Loucy (cell line): ENCODE results near the gene ZNF318.

Source experiments
- H2AFZ ChIP-seq: fragments of 200-600 bp; sonication (generic); 2 replicates; pipeline ENCODE4 v1.6.0; 2016; ENCODE audit warnings: antibody characterized with exemption, mild to moderate bottlenecking, low read length, moderate library complexity
- H3F3A ChIP-seq: fragments of 200-600 bp; 2 replicates; pipeline ENCODE4 v1.6.0; 2016; ENCODE audit warnings: antibody characterized with exemption, low read depth, mild to moderate bottlenecking
- H3K27me3 ChIP-seq: fragments of 200-600 bp; sonication (generic); 2 replicates; pipeline ENCODE4 v1.6.1; 2014; ENCODE audit warnings: low read length, mild to moderate bottlenecking; ENCODE audit not compliant: insufficient read depth, poor library complexity, severe bottlenecking
- H3K36me3 ChIP-seq: fragments of 200-600 bp; sonication (generic); 2 replicates; pipeline ENCODE4 v1.6.1; 2016; ENCODE audit warnings: low read length; ENCODE audit not compliant: insufficient read depth
- H3K4me1 ChIP-seq: fragments of 200-600 bp; sonication (generic); 2 replicates; pipeline ENCODE4 v1.5.1; 2014; ENCODE audit warnings: low read length, mild to moderate bottlenecking; ENCODE audit not compliant: insufficient read depth, poor library complexity, severe bottlenecking
- H3K4me2 ChIP-seq: fragments of 200-600 bp; sonication (generic); 2 replicates; pipeline ENCODE4 v1.6.0; 2014; ENCODE audit warnings: antibody characterized with exemption, low read length, low read depth, mild to moderate bottlenecking; ENCODE audit not compliant: poor library complexity, severe bottlenecking
- H3K4me3 ChIP-seq: fragments of 200-600 bp; sonication (generic); 2 replicates; pipeline ENCODE4 v1.5.1; 2014; ENCODE audit warnings: low read length, mild to moderate bottlenecking, mixed read lengths; ENCODE audit not compliant: poor library complexity, severe bottlenecking
- H3K79me2 ChIP-seq: fragments of 200-600 bp; sonication (generic); 2 replicates; pipeline ENCODE4 v1.6.1; 2014; ENCODE audit warnings: low read length; ENCODE audit not compliant: insufficient read depth
- H3K9ac ChIP-seq: fragments of 200-600 bp; sonication (generic); 2 replicates; pipeline ENCODE4 v1.6.0; 2014; ENCODE audit warnings: mild to moderate bottlenecking, low read depth, low read length, moderate library complexity; ENCODE audit not compliant: poor library complexity, severe bottlenecking
- H3K9me2 ChIP-seq: fragments of 200-600 bp; sonication (generic); replicated peaks from 2 replicates; pipeline ENCODE4 v1.6.1; 2016; ENCODE audit warnings: low read depth, low read length, mixed read lengths
- H3K9me3 ChIP-seq: fragments of 200-600 bp; sonication (generic); 2 replicates; pipeline ENCODE4 v1.6.1; 2014; ENCODE audit warnings: mild to moderate bottlenecking, antibody characterized with exemption, low read length, low read depth; ENCODE audit not compliant: insufficient read depth
- H4K20me1 ChIP-seq: fragments of 200-600 bp; sonication (generic); 2 replicates; pipeline ENCODE4 v1.6.0; 2014; ENCODE audit warnings: antibody characterized with exemption, low read length, mild to moderate bottlenecking; ENCODE audit not compliant: insufficient read depth, poor library complexity, severe bottlenecking
- EZH2phosphoT487 ChIP-seq: fragments of 200-600 bp; IDR thresholded peaks from 2 replicates; pipeline ENCODE4 v1.6.1; 2018; ENCODE audit warnings: antibody characterized with exemption, mild to moderate bottlenecking, moderate library complexity, borderline replicate concordance
- TF ChIP-seq, protein P1 (sequence below): fragments of 200-600 bp; sonication (generic); conservative IDR thresholded peaks from 2 replicates; pipeline ENCODE4 v1.5.1; 2014; ENCODE audit warnings: mild to moderate bottlenecking, antibody characterized with exemption, low read length

Gene ZNF318

DNA sequence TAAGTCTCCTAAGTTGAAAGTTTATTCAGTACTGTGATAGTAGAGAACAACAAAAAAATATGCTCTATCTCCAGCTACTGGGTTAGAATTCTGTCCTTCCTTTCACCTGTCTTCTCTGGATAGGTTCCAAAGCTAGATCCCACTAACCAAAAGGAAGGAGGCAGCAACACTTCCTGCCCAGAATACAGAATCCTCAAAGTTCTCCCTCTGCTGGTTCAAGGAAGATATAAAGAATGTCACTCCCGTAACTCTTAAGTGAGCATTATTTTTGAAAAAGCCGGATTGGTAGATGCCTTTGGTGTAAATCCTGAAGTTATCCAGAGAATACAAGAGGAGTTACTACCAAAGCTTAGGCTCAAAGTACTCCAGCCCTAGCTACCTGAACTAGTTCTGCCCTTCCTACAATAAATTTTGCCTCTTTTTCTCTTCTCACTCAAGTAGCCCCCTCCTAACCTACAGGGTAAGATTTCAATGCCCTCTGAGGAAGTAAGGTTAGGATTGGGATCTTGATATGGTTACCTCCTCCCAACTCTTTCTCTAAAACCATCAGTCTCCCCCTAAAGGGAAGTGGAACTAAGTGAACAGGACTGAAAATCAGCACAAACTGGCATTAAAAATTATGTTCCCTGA is 34.9 kb downstream of the ZNF318 start:
- no peaks in the 10 kb centered on the region for H3K79me2 ChIP-seq
- peaks cover 7% of the 10 kb centered on the region for H3K4me1 ChIP-seq
- no peaks in the 10 kb centered on the region for H3K9me3 ChIP-seq
- no peaks in the 10 kb centered on the region for H4K20me1 ChIP-seq
- H3F3A ChIP-seq = no peaks in the 10 kb centered on the region
- no peak overlapping the region for H3K4me2 ChIP-seq
- no peak overlapping the region for H2AFZ ChIP-seq
- H3K4me3 ChIP-seq = no peak overlapping the region
- H3K9me2 ChIP-seq = no peaks in the 10 kb centered on the region
- no peaks in the 10 kb centered on the region for H3K27me3 ChIP-seq
- peaks cover 25% of the 10 kb centered on the region; the same call in 1 of the 2 replicates for H3K36me3 ChIP-seq
- TF ChIP-seq, protein P1, sequence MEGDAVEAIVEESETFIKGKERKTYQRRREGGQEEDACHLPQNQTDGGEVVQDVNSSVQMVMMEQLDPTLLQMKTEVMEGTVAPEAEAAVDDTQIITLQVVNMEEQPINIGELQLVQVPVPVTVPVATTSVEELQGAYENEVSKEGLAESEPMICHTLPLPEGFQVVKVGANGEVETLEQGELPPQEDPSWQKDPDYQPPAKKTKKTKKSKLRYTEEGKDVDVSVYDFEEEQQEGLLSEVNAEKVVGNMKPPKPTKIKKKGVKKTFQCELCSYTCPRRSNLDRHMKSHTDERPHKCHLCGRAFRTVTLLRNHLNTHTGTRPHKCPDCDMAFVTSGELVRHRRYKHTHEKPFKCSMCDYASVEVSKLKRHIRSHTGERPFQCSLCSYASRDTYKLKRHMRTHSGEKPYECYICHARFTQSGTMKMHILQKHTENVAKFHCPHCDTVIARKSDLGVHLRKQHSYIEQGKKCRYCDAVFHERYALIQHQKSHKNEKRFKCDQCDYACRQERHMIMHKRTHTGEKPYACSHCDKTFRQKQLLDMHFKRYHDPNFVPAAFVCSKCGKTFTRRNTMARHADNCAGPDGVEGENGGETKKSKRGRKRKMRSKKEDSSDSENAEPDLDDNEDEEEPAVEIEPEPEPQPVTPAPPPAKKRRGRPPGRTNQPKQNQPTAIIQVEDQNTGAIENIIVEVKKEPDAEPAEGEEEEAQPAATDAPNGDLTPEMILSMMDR = peak; percentile 67
- TF ChIP-seq EZH2phosphoT487 = no peak
- no peak overlapping the region for H3K9ac ChIP-seq

DNA sequence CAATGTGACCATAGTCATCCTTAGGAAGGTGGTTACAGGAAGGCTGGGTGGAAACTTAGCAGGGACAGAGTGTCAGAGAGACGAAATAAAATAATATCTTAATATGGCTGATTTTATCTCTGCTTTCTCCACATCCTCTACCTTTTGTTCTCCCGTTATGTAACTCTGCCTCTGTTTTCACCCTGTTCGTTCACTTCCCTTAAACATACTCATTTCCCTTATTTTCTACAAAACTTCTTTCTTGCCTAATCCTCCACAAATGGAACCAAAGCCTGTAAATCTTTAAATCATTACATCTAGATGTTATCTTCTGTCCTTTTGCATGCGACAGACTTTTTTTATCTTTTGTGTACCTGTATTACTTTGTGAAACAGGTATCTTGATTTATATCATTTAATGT is 37.6 kb downstream of the ZNF318 start:
- Histone ChIP-seq H3K36me3 (peaks cover under 1% of the 10 kb centered on the region; the same call in 1 of the 2 replicates), H3K4me2 (no peak overlapping the region), H3K27me3 (no peaks in the 10 kb centered on the region), H3K4me3 (no peak overlapping the region), H3K9me2 (no peaks in the 10 kb centered on the region), H2AFZ (no peak overlapping the region), H3F3A (no peaks in the 10 kb centered on the region), H4K20me1 (no peaks in the 10 kb centered on the region), H3K9ac (no peak overlapping the region), H3K9me3 (no peaks in the 10 kb centered on the region), H3K79me2 (no peaks in the 10 kb centered on the region), H3K4me1 (peaks cover 7% of the 10 kb centered on the region)
- TF ChIP-seq, protein P1 = no peak
- no peak for TF ChIP-seq EZH2phosphoT487

DNA sequence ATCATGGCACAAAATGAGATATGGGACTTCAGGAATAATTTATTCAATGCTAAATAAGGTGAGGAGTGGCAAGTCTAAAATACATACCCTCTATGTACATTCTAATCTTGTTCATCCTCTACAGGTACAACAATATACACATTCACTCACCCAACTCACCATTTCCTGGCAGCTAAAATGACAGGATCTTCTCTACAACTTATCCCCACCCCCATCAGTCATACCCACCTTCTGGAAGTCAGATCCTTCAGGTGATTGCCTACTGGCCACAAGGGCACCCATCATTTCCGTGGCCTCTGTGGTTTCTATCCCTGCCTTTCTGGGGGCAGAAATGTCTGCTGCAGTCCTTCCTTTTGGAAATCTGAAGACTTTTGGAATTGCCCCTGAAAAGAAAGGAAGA is 38.0 kb downstream of the ZNF318 start:
- Histone ChIP-seq H3K9ac (no peak overlapping the region), H3F3A (no peaks in the 10 kb centered on the region), H4K20me1 (no peaks in the 10 kb centered on the region), H3K4me2 (no peak overlapping the region), H3K79me2 (no peaks in the 10 kb centered on the region), H3K27me3 (no peaks in the 10 kb centered on the region), H3K9me2 (no peaks in the 10 kb centered on the region), H3K9me3 (no peaks in the 10 kb centered on the region), H3K4me1 (peaks cover 7% of the 10 kb centered on the region), H3K4me3 (no peak overlapping the region), H3K36me3 (no peaks in the 10 kb centered on the region; the same call in 1 of the 2 replicates), H2AFZ (no peak overlapping the region)
- TF ChIP-seq, protein P1 = no peak
